Measurements from ENCODE around the gene ODAM. TPM values are rescaled to one million over a fixed set of nuclear protein-coding genes. Genes with fewer than 3 reads are reported as not detected.

The ODAM gene
- total RNA-seq, 1 experiment from 2014 or later: not detected

DNA sequence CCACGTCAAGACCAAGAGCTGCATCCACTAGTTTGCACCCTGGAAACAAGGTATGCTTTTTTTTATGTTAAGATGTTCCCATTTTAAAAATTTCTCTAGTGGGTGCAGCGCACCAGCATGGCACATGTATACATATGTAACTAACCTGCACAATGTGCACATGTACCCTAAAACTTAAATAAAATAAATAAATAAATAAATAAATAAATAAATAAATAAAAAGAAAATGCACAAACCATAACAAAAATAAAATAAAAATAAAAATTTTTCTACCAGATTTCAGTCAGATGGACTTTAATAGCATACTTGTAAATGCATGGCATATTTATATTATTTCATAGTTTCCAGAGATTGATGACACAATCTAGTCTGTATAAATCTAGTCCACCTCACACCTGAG lies 43.4 kb upstream of the ODAM start:
- TF ChIP-seq TCF7L2 (IDR thresholded peaks at IDR 0.05; ENCODE audit: low read depth, low read length): no peak
- TF ChIP-seq, protein P1, sequence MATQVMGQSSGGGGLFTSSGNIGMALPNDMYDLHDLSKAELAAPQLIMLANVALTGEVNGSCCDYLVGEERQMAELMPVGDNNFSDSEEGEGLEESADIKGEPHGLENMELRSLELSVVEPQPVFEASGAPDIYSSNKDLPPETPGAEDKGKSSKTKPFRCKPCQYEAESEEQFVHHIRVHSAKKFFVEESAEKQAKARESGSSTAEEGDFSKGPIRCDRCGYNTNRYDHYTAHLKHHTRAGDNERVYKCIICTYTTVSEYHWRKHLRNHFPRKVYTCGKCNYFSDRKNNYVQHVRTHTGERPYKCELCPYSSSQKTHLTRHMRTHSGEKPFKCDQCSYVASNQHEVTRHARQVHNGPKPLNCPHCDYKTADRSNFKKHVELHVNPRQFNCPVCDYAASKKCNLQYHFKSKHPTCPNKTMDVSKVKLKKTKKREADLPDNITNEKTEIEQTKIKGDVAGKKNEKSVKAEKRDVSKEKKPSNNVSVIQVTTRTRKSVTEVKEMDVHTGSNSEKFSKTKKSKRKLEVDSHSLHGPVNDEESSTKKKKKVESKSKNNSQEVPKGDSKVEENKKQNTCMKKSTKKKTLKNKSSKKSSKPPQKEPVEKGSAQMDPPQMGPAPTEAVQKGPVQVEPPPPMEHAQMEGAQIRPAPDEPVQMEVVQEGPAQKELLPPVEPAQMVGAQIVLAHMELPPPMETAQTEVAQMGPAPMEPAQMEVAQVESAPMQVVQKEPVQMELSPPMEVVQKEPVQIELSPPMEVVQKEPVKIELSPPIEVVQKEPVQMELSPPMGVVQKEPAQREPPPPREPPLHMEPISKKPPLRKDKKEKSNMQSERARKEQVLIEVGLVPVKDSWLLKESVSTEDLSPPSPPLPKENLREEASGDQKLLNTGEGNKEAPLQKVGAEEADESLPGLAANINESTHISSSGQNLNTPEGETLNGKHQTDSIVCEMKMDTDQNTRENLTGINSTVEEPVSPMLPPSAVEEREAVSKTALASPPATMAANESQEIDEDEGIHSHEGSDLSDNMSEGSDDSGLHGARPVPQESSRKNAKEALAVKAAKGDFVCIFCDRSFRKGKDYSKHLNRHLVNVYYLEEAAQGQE (IDR thresholded peaks at IDR 0.05; ENCODE audit: insufficient read depth in 1 of 2, low read depth in 2 of 2, low read length in 1 of 2): no peak
- TF ChIP-seq POLR2AphosphoS5 (IDR thresholded peaks at IDR 0.05; ENCODE audit: low read depth, low read length): no peak
- TF ChIP-seq, protein P2, sequence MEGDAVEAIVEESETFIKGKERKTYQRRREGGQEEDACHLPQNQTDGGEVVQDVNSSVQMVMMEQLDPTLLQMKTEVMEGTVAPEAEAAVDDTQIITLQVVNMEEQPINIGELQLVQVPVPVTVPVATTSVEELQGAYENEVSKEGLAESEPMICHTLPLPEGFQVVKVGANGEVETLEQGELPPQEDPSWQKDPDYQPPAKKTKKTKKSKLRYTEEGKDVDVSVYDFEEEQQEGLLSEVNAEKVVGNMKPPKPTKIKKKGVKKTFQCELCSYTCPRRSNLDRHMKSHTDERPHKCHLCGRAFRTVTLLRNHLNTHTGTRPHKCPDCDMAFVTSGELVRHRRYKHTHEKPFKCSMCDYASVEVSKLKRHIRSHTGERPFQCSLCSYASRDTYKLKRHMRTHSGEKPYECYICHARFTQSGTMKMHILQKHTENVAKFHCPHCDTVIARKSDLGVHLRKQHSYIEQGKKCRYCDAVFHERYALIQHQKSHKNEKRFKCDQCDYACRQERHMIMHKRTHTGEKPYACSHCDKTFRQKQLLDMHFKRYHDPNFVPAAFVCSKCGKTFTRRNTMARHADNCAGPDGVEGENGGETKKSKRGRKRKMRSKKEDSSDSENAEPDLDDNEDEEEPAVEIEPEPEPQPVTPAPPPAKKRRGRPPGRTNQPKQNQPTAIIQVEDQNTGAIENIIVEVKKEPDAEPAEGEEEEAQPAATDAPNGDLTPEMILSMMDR (IDR thresholded peaks at IDR 0.05): no peak
- TF ChIP-seq SIN3A (IDR thresholded peaks at IDR 0.05; ENCODE audit: borderline replicate concordance, insufficient read depth, low read depth, low read length): no peak
- Histone ChIP-seq H3K27ac (ENCODE audit: low read length) (no peak overlapping the region), H3K4me3 (ENCODE audit: low read depth in 2 of 2, low read length in 2 of 2) (no peak overlapping the region), H3K36me3 (ENCODE audit: control insufficient read depth, insufficient read depth, low read length) (no peaks in the 10 kb centered on the region), H3K27me3 (ENCODE audit: control insufficient read depth, insufficient read depth, low read length) (no peaks in the 10 kb centered on the region), H3K9me3 (ENCODE audit: control insufficient read depth, insufficient read depth, low read depth, low read length) (no peaks in the 10 kb centered on the region), H3K4me1 (ENCODE audit: control insufficient read depth, insufficient read depth, low read length) (no peaks in the 10 kb centered on the region)
- POLR2A ChIA-PET: no interaction called here
- in situ Hi-C loops (cut with HindIII; ENCODE audit: low pct_unique_long_range_greater_than_20kb, low sequenced_read_pairs) (no loop called here), intact Hi-C loops (cut with micrococcal nuclease; ENCODE audit: unreplicated experiment) (no loop called here)
- DNase-seq (ENCODE audit: low read depth, low spot score) (no peak), ATAC-seq (no peak)
- BruUV-seq (replicated peaks): no TSS peak
- CTCF ChIA-PET: no interaction called here

DNA sequence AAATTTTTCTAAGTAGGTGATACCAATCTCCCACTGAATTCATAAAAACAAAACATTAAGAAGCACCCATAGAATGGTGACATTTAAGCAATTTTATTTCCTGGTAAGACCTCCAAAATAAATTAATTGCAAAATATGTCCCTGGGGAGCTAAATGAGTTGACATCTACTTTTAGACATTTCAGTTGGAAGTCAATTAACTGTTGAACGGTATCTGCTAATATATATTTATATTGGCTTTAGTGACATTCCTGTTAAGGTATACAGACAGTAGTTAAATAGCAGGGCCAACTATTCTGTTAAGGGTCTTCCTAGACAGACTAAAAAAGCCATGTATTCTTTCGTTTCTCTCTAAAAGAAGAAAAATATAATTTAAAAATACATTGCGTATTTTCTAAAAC lies 41.6 kb upstream of the ODAM start, which contains the start of gene PRR27:
Gene PRR27, plus strand, starts transcription at position 301 of the 400 bp plus-strand sequence. CDS start 139 bp downstream, outside the sequence.
- in situ Hi-C loops (cut with HindIII; ENCODE audit: low pct_unique_long_range_greater_than_20kb, low sequenced_read_pairs) (no loop called here), intact Hi-C loops (cut with micrococcal nuclease; ENCODE audit: unreplicated experiment) (no loop called here)
- Histone ChIP-seq H3K4me1 (ENCODE audit: control insufficient read depth, insufficient read depth, low read length) (no peaks in the 10 kb centered on the region), H3K9me3 (ENCODE audit: control insufficient read depth, insufficient read depth, low read depth, low read length) (no peaks in the 10 kb centered on the region), H3K27me3 (ENCODE audit: control insufficient read depth, insufficient read depth, low read length) (no peaks in the 10 kb centered on the region), H3K27ac (ENCODE audit: low read length) (no peak within 1 kb of the TSS), H3K4me3 (ENCODE audit: low read depth in 2 of 2, low read length in 2 of 2) (no peak within 1 kb of the TSS), H3K36me3 (ENCODE audit: control insufficient read depth, insufficient read depth, low read length) (no peaks in the 10 kb centered on the region)
- CTCF ChIA-PET: no interaction called here
- POLR2A ChIA-PET: no interaction called here
- ATAC-seq: no peak
- BruUV-seq (replicated peaks): no TSS peak
- no peak for DNase-seq (ENCODE audit: low read depth, low spot score)
- TF ChIP-seq, protein P2 (IDR thresholded peaks at IDR 0.05): no peak
- no peak for TF ChIP-seq TCF7L2 (IDR thresholded peaks at IDR 0.05; ENCODE audit: low read depth, low read length)
- TF ChIP-seq SIN3A (IDR thresholded peaks at IDR 0.05; ENCODE audit: borderline replicate concordance, insufficient read depth, low read depth, low read length): no peak
- no peak for TF ChIP-seq POLR2AphosphoS5 (IDR thresholded peaks at IDR 0.05; ENCODE audit: low read depth, low read length)
- TF ChIP-seq, protein P1 (IDR thresholded peaks at IDR 0.05; ENCODE audit: insufficient read depth in 1 of 2, low read depth in 2 of 2, low read length in 1 of 2): no peak

All from Panc1 (cell line).